HepG2 (cell line): ENCODE results near the gene ODAD4. TPM values are rescaled to one million over a fixed set of nuclear protein-coding genes. Genes with fewer than 3 reads are reported as not detected.
A peak's percentile ranks its signal among the peaks of the same experiment; 100 is the strongest.

Source experiments
- EEA1 ChIP-seq: sonication (generic); formaldehyde crosslinking; IDR thresholded peaks from 2 replicates; pipeline ENCODE4 v1.5.1; 2020; ENCODE audit warnings: mild to moderate bottlenecking, missing genetic modification reagents, borderline replicate concordance
- FOXC1 ChIP-seq: sonication (generic); formaldehyde crosslinking; IDR thresholded peaks from 2 replicates; pipeline ENCODE4 v1.8.0; 2022; ENCODE audit warnings: mild to moderate bottlenecking, missing genetic modification reagents, borderline replicate concordance
- MTA3 ChIP-seq: sonication (generic); formaldehyde crosslinking; IDR thresholded peaks from 2 replicates; pipeline ENCODE4 v1.4.0; 2020; ENCODE audit warnings: missing genetic modification reagents
- NCOA2 ChIP-seq: sonication (generic); formaldehyde crosslinking; IDR thresholded peaks from 2 replicates; pipeline ENCODE4 v1.8.0; 2022; ENCODE audit warnings: inconsistent platforms
- ONECUT2 ChIP-seq: sonication (generic); formaldehyde crosslinking; IDR thresholded peaks from 2 replicates; pipeline ENCODE4 v1.4.0; 2020; ENCODE audit warnings: missing genetic modification reagents
- SOX5 ChIP-seq: IDR thresholded peaks from 2 replicates; pipeline ENCODE4 v1.6.1; 2016; ENCODE audit warnings: borderline replicate concordance
- ZNF143 ChIP-seq: sonication (generic); formaldehyde crosslinking; IDR thresholded peaks from 2 replicates; pipeline ENCODE4 v1.4.0; 2020; ENCODE audit warnings: missing genetic modification reagents
- ZNF280D ChIP-seq: sonication (generic); formaldehyde crosslinking; IDR thresholded peaks from 2 replicates; pipeline ENCODE4 v1.5.1; 2020; ENCODE audit warnings: mild to moderate bottlenecking, missing genetic modification reagents
- ZNF7 ChIP-seq: IDR thresholded peaks from 2 replicates; pipeline ENCODE4 v1.6.1; 2016; ENCODE audit warnings: missing biosample characterization, missing genetic modification reagents
- ZNF75D ChIP-seq: sonication (generic); formaldehyde crosslinking; IDR thresholded peaks from 2 replicates; pipeline ENCODE4 v1.8.1; 2023; ENCODE audit warnings: missing genetic modification reagents, mild to moderate bottlenecking, borderline replicate concordance
- ZNF782 ChIP-seq: sonication (generic); formaldehyde crosslinking; IDR thresholded peaks from 2 replicates; pipeline ENCODE4 v1.4.0; 2020; ENCODE audit warnings: missing genetic modification reagents, mild to moderate bottlenecking, borderline replicate concordance
- ZSCAN22 ChIP-seq: sonication (generic); formaldehyde crosslinking; IDR thresholded peaks from 2 replicates; pipeline ENCODE4 v1.4.0; 2020; ENCODE audit warnings: mild to moderate bottlenecking, missing genetic modification reagents
- polyA plus RNA-seq, 8 experiments: library from polyadenylated mRNA; depleted of rRNA in 3 of 8; stranded (reverse) in 7 of 8; unstranded in 1 of 8; fragments of >200 nt; fragmentation: Illumina TruSeq in 4 of 8; extraction: Trizol in 4 of 8; gene quantifications; 2 replicates each; pipeline versions ENCODE4 v1.2.1 to v1.2.3, GENCODE V29; 2011 to 2016; ENCODE audit warnings: low read depth in 4 of 8, missing spikeins in 1 of 8, mixed read lengths in 1 of 8; ENCODE audit not compliant: insufficient read depth in 1 of 8
- total RNA-seq, 5 experiments: library from RNA; depleted of rRNA; stranded (reverse); fragments of >200 nt; fragmentation: Illumina TruSeq; extraction: Trizol; gene quantifications; 2 replicates each; pipeline ENCODE4 v1.2.3, GENCODE V29; 2016; ENCODE audit warnings: low read depth in 1 of 5
- TF ChIP-seq, protein P1 (sequence below): sonication (generic); formaldehyde crosslinking; IDR thresholded peaks from 2 replicates; pipeline ENCODE4 v1.5.0; 2020; ENCODE audit warnings: mild to moderate bottlenecking, missing genetic modification reagents
- TF ChIP-seq, protein P2 (sequence below): sonication (generic); formaldehyde crosslinking; IDR thresholded peaks from 2 replicates; pipeline ENCODE4 v1.8.1; 2023; ENCODE audit warnings: mild to moderate bottlenecking, moderate library complexity, missing genetic modification reagents
- TF ChIP-seq, protein P3 (sequence below): sonication (generic); formaldehyde crosslinking; IDR thresholded peaks from 2 replicates; pipeline ENCODE4 v1.5.0; 2020; ENCODE audit warnings: missing genetic modification reagents, mild to moderate bottlenecking, borderline replicate concordance
- TF ChIP-seq, protein P4 (sequence below): sonication (generic); IDR thresholded peaks from 2 replicates; pipeline ENCODE4 v1.6.1; 2016; ENCODE audit warnings: low read depth, borderline replicate concordance

ODAD4 gene
- total and polyA plus RNA-seq, 2 of the 13 experiments (the other 11 are each of a cell fraction or from before 2014, with no cell fraction given) = 0.48 to 0.53 TPM

DNA sequence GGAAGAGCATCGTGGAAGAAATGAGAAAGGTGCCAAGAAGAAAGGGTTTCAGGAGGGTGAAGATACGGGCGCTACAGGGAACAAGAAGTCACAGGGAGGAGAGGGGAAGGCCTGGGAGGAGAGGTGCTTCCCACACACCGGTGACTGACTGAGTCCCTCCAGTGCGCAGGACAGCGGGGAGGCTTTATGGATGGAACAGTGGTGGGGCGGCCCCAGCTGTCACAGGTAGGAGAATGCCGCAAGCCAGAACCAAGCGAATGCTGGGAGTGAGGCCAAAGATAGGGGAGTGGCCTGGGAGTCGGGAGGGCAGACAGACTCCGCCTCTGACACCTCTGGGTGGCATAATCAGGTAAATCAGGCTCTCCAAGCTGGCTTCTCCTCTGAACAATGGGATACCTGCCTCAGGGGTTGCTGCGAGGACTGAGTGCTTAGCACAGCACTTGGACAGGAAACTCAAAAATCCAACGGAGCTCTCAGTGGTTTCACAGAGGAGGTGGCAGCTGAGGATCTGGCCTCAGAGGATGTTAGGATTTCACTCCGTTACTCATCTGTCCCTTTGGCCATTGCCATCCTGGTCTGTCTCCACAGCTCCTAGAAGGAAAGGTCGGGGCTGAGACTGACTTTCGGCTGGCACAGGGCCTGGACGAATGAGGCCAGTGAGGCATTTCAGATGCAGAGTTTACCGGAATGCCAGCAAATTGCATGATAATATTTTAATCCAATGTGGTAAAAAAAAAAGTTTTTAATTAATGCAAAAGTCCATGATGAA is 35.5 kb downstream of the ODAD4 start (continued):
- TF ChIP-seq, protein P1, sequence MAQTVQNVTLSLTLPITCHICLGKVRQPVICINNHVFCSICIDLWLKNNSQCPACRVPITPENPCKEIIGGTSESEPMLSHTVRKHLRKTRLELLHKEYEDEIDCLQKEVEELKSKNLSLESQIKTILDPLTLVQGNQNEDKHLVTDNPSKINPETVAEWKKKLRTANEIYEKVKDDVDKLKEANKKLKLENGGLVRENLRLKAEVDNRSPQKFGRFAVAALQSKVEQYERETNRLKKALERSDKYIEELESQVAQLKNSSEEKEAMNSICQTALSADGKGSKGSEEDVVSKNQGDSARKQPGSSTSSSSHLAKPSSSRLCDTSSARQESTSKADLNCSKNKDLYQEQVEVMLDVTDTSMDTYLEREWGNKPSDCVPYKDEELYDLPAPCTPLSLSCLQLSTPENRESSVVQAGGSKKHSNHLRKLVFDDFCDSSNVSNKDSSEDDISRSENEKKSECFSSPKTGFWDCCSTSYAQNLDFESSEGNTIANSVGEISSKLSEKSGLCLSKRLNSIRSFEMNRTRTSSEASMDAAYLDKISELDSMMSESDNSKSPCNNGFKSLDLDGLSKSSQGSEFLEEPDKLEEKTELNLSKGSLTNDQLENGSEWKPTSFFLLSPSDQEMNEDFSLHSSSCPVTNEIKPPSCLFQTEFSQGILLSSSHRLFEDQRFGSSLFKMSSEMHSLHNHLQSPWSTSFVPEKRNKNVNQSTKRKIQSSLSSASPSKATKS (CRISPR knock-in tag) = 0 out of 2 replicates have a peak, but pooled peaks have one; percentile 66
- TF ChIP-seq NCOA2 (CRISPR knock-in tag) (no peak; the same call in 1 of the 2 replicates), ONECUT2 (CRISPR knock-in tag) (no peak), EEA1 (CRISPR knock-in tag) (no peak), ZSCAN22 (no peak), ZNF143 (CRISPR knock-in tag) (peak; percentile 83), ZNF7 (CRISPR knock-in tag) (no peak), ZNF75D (CRISPR knock-in tag) (no peak), ZNF280D (no peak), ZNF782 (no peak; the same call in 1 of the 2 replicates), SOX5 (peak; percentile 54; the same call in 1 of the 2 replicates), FOXC1 (peak; percentile 14; the same call in 1 of the 2 replicates), MTA3 (CRISPR knock-in tag) (no peak)
- TF ChIP-seq, protein P2, sequence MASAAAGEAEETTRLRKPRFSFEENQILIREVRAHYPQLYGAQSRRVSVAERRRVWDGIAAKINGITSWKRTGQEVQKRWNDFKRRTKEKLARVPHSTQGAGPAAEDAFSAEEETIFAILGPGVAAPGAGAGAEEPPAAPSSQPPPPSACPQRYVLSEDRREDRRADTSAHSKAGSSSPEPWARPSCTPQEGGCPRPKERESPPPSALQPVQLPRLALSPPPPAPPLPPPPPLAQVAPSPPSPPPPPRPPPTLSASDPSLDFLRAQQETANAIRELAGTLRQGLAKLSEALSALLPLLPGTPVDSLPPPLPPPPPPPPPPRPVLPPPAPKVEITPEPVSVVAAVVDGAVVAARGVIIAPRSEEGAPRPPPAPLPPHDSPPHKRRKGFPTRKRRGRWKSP (CRISPR knock-in tag) = no peak
- TF ChIP-seq, protein P3, sequence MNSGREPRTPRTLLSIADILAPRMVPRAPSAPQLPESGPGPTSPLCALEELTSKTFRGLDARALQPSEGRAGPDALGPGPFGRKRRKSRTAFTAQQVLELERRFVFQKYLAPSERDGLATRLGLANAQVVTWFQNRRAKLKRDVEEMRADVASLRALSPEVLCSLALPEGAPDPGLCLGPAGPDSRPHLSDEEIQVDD (CRISPR knock-in tag) = 0 out of 2 replicates have a peak, but pooled peaks have one; percentile 17
- TF ChIP-seq, protein P4, sequence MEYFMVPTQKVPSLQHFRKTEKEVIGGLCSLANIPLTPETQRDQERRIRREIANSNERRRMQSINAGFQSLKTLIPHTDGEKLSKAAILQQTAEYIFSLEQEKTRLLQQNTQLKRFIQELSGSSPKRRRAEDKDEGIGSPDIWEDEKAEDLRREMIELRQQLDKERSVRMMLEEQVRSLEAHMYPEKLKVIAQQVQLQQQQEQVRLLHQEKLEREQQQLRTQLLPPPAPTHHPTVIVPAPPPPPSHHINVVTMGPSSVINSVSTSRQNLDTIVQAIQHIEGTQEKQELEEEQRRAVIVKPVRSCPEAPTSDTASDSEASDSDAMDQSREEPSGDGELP = peak; percentile 81; the same call in 1 of the 2 replicates
